KOPT-K1 (cell line): Measurements from ENCODE around the gene ST3GAL5.

Experiments used
- H3K27ac ChIP-seq: fragments of 200-600 bp; sonication (generic); 2 replicates; pipeline ENCODE4 v1.5.1; 2016; ENCODE audit warnings: antibody characterized with exemption, mild to moderate bottlenecking, low read depth, low read length; ENCODE audit not compliant: poor library complexity, severe bottlenecking
- H3K36me3 ChIP-seq: fragments of 200-600 bp; sonication (generic); 2 replicates; pipeline ENCODE4 v1.5.1; 2017; ENCODE audit warnings: antibody characterized with exemption, mild to moderate bottlenecking, low read length, moderate library complexity; ENCODE audit not compliant: insufficient read depth
- H3K9me3 ChIP-seq: fragments of 200-600 bp; sonication (generic); 2 replicates; pipeline ENCODE4 v1.5.1; 2017; ENCODE audit warnings: antibody characterized with exemption, low read length, mild to moderate bottlenecking; ENCODE audit not compliant: insufficient read depth, poor library complexity, severe bottlenecking

ST3GAL5 gene

GRCh38 chr2:85828725-85829124 lies 60.1 kb downstream of the ST3GAL5 start:
- Histone ChIP-seq H3K9me3 (no peaks in the 10 kb centered on the region), H3K36me3 (no peaks in the 10 kb centered on the region), H3K27ac (no peak overlapping the region)

- H3K9me3 ChIP-seq: no peaks in the 10 kb centered on the region
- H3K36me3 ChIP-seq: no peaks in the 10 kb centered on the region
- H3K27ac ChIP-seq: peak overlapping the region; percentile 74
These were observed 60.8 kb downstream of the ST3GAL5 start for GRCh38 chr2:85827879-85828569.

DNA sequence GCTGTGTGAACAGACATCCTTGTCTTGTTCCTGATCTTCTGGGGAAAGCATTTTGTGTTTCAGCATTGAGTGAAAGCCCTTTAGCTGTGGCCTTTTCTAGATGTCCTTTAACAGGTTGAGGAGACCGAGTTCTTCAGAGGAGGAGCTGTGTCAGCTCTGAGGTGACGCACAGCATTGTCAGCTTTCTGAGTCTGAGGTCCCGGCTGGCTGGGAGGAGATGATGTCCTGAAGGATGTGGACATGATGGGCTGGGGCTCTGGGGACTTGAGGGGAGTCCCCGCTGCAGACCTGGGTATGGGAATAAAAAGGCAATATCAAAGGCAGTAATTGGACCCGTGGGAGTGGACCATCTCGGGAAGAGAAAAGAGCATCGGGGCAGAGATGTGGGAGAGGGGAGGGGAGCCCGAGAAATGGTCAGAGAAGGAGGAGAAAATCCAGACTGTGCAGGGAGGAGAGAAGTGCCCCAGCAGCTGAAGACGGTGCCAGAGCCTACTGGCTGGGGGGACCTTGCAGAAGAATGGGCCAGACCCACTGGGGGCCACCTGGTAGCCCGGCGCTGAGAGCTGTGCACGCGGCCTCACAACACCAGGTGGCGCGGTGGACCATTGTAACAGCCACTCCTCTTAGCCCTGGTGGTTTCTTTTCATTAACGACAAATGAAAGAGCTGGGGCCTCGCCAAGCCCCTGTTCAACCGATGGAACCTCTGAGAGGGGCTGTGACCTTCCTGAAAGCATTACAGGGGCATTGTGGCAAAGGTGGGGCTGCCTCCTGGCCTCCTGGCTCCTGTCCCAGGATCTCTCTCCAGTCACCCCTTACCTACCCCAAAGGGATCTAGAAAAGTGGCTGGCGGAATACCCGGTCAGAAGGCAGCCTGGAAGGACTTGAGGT lies 61.6 kb downstream of the ST3GAL5 start:
- Histone ChIP-seq H3K36me3 (no peaks in the 10 kb centered on the region), H3K9me3 (no peaks in the 10 kb centered on the region), H3K27ac (peak overlapping the region; percentile 74)

DNA sequence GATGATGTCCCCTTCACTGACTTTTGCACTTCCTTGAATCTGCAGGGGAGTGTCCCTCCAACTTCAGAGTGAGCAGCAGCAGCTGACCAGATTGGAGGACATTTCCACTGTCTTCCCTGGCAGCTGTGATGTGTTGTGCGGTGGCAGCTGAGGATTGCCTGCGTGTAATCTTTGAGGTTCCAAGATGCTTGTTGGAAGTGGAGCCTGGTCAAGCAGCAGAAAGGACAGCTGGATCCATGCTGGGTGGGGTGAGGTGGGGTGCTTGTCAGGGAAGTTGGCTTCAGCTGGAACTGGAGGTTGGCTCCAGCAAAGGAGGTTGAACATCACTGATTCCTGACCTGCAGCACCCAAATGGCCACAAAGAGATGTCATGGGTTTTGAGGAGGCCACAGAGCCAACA lies 64.8 kb downstream of the ST3GAL5 start:
- no peaks in the 10 kb centered on the region for H3K36me3 ChIP-seq

GRCh38 chr2:85822766-85823165 lies 66.0 kb downstream of the ST3GAL5 start:
- H3K9me3 ChIP-seq: no peaks in the 10 kb centered on the region
- no peak overlapping the region for H3K27ac ChIP-seq
- H3K36me3 ChIP-seq: no peaks in the 10 kb centered on the region

More for the DNA sequence above, 64.8 kb downstream of the ST3GAL5 start:
- Histone ChIP-seq H3K27ac (no peak overlapping the region), H3K9me3 (no peaks in the 10 kb centered on the region)

DNA sequence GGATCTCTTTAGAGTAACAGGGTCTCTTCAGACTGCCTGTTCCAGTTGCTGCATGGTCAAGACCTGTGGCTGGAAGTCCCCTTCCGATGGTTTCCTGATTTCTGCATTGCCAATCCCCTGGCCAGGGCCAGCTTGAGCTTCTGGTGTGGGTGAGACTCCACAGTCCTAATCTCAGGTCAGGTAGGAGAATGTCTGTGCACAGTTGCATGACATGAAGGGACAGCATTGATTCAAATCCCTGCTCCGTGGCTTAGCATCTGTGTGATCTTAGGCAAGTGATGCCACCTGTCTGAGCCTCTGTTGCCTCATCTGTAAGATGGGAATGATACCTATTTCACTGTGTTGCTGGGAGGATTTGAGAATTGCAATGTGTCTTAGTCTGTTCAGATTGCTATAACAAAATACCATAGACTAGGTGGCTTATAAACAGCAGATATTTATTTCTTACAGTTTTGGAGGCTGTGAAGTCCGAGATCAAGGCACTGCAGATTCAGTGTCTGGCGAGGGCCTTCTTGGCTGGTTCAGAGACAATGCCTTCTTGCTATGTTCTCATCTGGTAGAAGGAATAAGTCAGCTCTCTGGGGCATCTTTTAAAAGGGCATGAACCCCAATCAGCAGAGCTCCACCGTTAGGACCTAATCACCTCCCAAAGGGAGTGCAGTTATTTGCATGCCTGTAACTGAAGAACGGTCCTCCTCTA lies 68.8 kb downstream of the ST3GAL5 start:
- H3K9me3 ChIP-seq: no peaks in the 10 kb centered on the region
- H3K27ac ChIP-seq: no peak overlapping the region
- H3K36me3 ChIP-seq: no peaks in the 10 kb centered on the region

DNA sequence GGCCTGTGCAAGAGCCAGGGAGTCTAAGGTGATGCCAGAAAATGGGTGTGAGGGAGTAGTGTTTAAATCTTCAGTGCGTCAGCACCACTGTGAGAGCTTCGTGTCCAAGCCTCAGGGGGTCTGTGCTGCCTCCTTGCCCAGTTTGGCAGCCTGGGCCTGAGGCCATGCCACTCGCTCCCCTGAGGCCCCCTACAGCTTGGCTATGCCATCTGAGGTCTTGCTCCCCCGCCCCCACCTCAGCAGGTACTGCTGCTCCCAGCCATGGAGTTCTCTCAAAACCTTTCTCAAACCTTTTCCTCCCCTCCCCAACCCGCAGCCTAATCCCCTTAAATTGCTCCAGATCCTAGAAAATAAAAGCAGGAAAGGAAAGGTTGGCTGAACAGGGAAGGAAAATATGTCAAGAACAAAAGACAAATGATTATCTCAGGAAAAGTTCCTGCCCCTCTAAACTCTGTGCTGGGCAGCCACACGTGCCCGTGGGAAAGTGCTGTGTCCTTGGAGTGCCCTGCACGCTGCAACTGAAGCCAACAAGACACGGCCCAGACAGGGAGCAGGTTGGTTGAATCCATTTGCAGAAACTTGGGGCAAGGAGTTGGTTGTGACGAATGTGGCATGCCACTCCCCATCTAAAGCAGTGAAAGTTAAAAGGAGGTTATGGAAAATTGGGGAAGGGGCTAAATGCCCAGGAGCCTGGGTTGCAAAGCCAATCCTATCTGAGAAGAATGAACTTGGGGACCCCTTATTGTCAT lies 73.8 kb downstream of the ST3GAL5 start:
- Histone ChIP-seq H3K27ac (no peak overlapping the region), H3K36me3 (no peaks in the 10 kb centered on the region), H3K9me3 (no peaks in the 10 kb centered on the region)

- Histone ChIP-seq H3K36me3 (no peaks in the 10 kb centered on the region), H3K9me3 (no peaks in the 10 kb centered on the region), H3K27ac (no peak overlapping the region)
These were observed 74.6 kb downstream of the ST3GAL5 start for GRCh38 chr2:85813982-85814801.

GRCh38 chr2:85813211-85813981 lies 75.4 kb downstream of the ST3GAL5 start:
- Histone ChIP-seq H3K36me3 (no peaks in the 10 kb centered on the region), H3K9me3 (no peaks in the 10 kb centered on the region), H3K27ac (no peak overlapping the region)

GRCh38 chr2:85812094-85812735 lies 76.6 kb downstream of the ST3GAL5 start:
- no peak overlapping the region for H3K27ac ChIP-seq
- H3K36me3 ChIP-seq: no peaks in the 10 kb centered on the region
- no peaks in the 10 kb centered on the region for H3K9me3 ChIP-seq

GRCh38 chr2:85811180-85812093 lies 77.4 kb downstream of the ST3GAL5 start:
- H3K9me3 ChIP-seq: no peaks in the 10 kb centered on the region
- H3K27ac ChIP-seq: no peak overlapping the region
- no peaks in the 10 kb centered on the region for H3K36me3 ChIP-seq

DNA sequence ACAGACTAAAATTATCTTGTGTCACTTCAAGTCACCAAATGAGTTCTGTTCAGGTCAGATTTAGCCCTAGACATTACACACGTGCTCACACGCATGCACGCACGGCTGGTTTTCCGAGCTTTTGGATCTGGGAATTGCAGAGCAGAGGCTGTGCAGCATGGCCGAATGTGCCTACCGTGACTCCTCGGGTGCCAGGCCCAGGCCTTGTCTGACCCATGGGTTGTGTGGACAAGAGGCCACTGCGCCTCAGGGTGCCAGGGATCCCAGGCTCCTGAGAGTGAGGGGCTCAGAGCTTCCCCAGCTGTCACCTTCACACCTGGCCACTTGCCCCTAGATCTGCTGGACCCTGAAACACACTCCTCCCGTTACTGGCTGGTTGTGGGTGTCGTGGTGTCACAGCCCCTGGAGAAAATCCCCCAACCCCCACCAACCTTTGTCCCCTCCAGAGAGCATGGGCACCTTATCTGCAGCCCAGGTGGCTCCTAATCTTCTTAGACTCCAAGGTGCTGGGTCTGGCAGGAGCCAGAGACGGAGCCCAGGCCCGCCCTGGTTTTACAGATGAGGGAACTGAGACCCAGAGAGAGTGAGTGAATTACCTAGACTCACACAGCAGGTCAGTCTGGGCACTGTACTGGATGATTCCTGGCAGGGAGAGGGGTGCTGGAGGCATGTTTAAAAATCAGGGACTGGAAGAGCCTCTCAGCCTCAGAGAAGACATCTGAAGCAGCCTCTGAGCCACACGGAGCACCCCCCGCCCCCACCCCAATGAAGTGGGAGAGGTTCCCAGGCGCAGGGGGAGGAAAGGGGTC lies 78.2 kb downstream of the ST3GAL5 start:
- no peaks in the 10 kb centered on the region for H3K9me3 ChIP-seq
- no peaks in the 10 kb centered on the region for H3K36me3 ChIP-seq
- no peak overlapping the region for H3K27ac ChIP-seq
